ENCODE data around the gene TTC39C.
"Not testable (repeated sequence)": the region's sequence is repeated elsewhere in the genome, so short reads cannot be mapped to it uniquely, and the experiment has no call there.

Gene TTC39C

GRCh38 chr18:24055009-24055804 lies 40.7 kb downstream of the TTC39C start:
- DNase-seq, result no peak

- DNase-seq, result no peak
These were observed 41.3 kb downstream of the TTC39C start for GRCh38 chr18:24055878-24056277.

DNA sequence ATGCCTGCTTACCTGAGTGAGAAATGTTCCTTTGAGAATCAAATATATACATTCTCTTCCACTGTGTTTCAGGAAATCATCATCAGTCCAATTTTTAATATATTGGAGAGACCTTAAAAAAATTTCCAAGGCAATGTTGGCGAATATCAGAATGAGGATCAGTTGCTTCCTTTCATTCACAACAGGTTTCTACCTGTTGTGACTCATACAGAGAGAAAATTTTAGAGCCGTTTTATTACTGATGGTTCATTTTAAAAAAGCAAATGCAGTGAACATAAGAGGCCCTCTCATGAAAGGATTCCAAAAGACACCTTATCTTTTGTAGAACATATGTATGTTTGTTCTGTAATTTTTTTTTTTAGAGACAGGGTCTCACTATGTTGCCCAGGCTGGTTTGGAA lies 42.0 kb downstream of the TTC39C start:
- DNase-seq, result no peak

GRCh38 chr18:24057804-24058203 lies 43.2 kb downstream of the TTC39C start:
- DNase-seq, result no peak

DNA sequence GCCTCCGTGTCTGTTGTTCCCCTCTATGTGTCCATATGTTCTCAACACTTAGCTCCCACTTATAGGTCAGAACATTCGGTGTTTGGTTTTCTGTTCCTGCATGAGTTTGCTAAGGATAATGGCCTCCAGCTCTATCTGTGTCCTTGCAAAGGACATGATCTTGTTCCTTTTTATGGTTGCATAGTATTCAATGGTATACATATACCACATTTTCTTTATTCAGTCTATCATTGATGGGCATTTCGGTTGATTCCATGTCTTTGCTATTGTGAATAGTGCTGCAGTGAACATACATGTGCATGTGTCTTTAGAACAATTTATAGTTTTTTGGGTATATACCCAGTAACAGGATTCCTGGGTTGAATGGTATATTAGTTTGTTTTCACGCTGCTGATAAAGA lies 44.8 kb downstream of the TTC39C start:
- DNase-seq, result not testable (repeated sequence)

GRCh38 chr18:24060644-24061043 lies 46.1 kb downstream of the TTC39C start:
- no peak for DNase-seq

DNA sequence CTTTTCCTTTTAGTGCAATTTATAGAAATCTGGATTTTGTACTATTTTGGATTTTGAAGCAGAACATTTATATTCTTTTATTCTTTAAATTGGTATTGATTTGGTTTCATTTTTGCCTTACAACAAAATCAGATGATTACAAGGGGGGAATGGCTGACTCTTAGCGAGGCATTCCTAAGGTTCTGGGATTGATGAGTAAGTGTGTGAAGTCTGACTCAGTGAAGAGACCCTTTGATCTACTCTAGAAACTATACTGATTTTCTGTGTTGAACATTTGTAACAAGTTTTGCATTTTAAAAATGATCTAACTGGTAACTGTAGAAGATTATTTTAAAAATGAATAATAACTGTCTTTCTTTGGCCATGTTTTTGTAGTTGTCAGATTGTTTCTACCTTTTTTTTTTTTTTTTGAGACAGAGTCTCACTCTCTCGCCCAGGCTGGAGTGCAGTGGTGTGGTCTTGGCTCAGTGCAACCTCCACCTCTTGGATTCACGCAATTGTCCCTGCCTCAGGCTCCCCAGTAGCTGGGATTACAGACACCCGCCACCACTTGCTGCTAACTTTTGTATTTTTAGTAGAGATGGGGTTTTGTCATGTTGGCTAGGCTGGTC lies 48.7 kb downstream of the TTC39C start:
- no peak for DNase-seq

DNA sequence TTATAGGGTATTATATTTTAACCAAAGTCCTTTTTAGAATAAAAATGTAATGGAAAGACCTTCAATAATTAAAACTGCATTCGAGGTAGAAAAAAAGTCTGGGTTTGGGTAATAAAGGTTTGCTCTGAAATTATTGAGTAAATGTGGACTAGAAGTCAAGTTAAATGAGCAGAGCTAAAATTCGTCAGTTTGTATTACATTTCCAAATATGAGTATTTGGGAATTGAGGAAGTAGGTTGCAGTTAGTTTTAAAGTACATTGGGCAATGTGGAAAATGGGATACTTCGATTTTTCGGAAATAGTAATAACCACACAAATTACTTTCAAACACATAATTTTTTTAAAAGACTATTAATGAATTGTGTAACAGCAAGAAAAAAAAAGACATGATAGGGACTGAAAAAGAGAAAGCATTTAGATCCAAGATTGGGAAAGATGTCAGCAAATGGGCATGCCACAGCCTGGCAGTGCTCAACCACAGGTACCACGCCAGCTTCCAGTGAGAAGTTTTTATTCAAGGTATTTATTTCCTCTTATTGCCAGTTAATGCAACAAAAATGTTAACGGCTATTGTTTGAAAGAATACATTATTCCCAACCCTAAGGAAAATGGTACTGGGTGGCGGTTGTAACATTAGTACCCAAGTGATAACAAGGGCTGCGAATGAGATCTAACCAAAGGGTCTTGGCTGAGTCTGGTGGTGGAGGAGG lies 50.0 kb downstream of the TTC39C start:
- DNase-seq, result no peak

GRCh38 chr18:24065906-24066305 lies 51.4 kb downstream of the TTC39C start:
- no peak for DNase-seq

GRCh38 chr18:24068945-24069693 lies 54.6 kb downstream of the TTC39C start:
- DNase-seq, result peak; percentile 11 to 13

DNA sequence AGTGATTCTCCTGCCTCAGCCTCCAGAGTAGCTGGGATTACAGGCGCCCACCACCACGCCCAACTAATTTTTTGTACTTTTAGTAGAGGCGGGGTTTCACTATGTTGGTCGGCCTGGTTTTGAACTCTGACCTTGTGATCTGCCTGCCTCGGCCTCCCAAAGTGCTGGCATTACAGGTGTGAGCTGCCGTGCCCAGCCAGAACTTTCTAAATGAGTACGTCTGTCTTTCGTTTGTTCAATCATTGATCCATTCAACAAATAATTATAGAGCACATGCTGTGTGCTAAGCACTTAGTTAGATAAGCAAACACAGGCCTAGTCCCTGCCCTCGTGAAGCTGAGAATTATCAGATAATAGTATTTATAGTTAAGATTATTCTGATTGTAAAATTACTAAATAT lies 56.5 kb downstream of the TTC39C start:
- DNase-seq, result peak in 1 of 2 experiments; percentile 9

DNA sequence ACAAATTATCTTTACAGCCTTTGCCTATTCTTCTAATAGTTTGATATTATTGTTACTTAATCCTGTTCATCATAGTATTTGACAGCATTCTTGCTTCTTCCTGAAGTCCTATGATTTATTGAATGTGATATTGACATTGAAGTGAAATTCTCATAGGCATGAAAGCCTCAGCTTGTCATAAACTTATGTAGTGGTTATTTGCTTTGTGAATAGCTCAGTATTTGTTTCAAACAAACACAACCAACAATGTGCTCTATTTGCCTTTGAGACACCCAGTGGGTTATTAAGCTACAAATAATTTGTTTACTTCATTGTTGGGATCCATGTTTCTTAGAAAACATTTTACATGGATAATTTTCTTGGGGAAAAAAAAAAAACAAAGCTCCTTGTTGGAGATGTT lies 57.2 kb downstream of the TTC39C start:
- DNase-seq, result peak; percentile 14 to 30

DNA sequence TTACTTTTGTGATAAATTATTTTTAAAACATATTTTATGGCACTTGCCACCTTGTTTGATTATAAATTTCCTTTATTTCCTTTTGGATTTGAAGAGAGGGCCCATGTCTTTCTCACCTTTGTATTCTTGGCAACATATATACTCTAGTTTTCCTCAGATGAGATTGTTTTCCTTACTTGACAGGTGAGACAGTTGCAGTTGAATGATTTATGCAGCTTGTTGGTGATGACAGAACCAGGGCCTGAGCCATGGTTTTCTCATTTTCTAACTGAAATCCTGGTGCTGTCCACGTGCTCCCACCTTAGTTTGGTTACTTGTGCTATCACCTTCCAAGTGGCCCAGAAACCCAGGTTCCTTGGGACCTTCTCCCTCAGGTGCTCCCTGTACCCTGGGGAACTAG lies 58.2 kb downstream of the TTC39C start:
- no peak for DNase-seq

DNA sequence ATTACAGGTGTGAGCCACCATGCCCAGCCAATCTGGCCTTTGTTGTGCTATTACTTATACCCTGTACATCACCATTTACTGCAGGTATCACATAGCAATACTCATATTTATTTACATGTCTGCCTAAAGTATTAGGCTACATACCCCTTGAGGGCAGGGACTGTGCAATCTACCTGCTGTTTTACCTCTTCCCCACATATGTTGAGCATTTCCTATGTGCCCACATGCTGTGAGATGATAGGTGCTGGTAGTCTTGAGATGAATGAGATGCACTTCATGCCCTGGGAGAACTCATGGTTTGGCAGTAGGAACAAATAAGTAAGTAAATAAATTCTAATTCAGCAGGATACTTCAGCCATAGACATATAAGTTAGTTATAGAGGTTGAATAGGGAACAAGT lies 59.2 kb downstream of the TTC39C start:
- DNase-seq, result no peak

GRCh38 chr18:24074757-24075156 lies 60.2 kb downstream of the TTC39C start:
- not testable (repeated sequence) for DNase-seq

GRCh38 chr18:24075767-24076597 lies 61.4 kb downstream of the TTC39C start:
- peak; percentile 95 to 97 for DNase-seq

DNA sequence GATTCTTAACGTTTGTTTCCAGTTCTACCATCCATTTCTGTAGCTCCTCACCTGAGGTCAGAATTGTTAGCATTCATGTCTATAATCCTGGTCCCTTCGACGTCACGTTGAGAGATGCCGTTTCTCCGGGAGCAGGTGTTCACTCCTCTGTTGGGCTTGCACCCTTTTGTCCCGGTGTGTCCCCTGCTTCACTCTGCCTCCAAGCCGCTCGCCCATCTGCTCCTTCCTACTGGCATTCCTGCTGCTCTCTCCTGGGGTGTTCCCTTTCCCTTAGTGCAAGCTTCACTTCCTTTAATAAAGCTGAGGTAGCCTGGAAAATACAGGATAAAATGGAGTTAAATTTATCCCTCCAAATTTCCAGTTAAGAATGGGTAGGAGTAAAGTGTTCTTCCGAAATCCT lies 62.4 kb downstream of the TTC39C start:
- DNase-seq, result peak; percentile 83 to 89

DNA sequence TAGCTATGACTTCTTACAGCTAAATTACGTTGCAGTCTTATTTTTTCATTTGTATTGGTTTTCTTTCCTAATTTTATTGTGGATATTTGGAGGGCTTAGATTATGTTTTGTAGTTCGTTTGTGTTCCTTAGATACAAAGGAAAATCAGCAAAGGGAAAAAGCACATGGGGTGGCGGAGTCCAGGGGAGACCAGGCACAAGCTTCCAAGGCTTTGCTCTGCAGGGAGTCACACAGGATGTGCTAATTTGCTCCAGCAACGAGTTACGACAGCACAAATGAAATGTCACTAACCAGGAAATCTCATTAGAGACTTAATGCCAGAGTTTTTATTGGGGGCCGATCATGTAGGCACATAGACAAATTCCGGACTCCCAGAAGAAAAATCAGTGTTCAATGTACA lies 63.8 kb downstream of the TTC39C start:
- no peak for DNase-seq

DNA sequence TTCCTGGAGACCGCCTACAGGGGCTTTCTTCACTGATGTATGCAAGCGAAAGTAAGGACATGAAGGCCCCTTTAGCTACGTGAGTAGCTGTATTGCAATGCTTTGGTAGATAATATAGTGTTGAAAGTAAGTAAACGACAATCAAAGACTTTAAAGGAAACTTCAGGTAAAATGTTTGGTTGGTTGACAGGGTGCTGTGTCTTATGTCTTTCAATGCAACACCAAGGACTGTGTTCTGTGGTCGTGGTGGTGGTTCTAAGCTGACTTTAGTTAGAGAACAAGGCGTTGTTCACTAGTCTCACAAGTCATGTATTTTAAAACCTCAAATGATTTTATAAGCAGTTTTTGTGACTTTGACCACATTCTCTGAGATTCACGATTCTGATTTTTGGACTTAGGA lies 66.3 kb downstream of the TTC39C start:
- no peak for DNase-seq

GRCh38 chr18:24083550-24083949 lies 69.0 kb downstream of the TTC39C start:
- DNase-seq, result no peak

DNA sequence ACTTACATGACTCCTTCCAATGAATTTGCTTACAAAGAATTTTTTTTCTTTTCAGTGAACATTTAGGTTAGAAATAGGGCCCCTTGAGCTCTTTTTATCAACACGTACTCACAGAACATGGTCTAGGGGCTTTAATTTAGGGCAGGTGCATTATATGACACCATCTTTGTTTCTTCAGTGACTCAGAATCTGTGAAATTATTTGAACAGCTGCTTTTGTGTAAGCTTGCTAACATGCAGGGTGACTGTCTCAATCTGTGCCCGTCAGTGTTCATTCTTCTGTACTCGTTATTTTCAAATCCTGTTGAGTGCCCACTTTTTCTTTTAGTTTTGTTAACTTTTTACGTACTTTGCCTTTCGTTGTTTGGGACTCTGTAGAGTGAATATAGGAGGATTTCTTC lies 71.5 kb downstream of the TTC39C start:
- DNase-seq, result peak; percentile 85 to 92

DNA sequence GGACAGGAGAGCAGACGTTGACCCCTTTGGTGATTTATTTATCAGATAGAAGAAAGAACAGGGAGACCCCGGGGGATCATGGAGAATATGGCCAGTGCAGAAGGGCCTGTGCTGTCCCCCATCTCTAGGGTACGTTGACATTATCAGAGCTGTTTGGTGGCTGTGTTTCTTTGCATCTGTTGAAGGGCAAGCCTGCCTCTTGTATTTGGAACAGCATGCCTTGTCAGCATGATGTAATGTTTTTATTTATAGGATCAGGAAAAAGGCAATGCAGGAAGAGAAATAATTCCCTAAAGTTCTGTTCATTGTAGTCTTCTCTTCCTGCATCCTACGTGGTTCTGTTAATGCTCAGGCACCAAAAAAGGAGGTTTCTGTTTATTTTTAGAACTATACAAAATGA lies 74.5 kb downstream of the TTC39C start:
- DNase-seq, result peak; percentile 18 to 33

Data from SHP77 (cell line).